BLaER1 treated with 17β-estradiol and CSF1 and Interleukin-3, amounts not matched to agents 10 nM and 100 nM (cell line): ENCODE results near the gene RARS1.

Experiments used
- H3K27ac ChIP-seq, 11 experiments: shearing (Covaris generic); formaldehyde crosslinking; 2 replicates each; pipeline ENCODE4 v1.8.1; 2022
- H3K27me3 ChIP-seq, 11 experiments: shearing (Covaris generic); formaldehyde crosslinking; 2 replicates each; pipeline ENCODE4 v1.8.1; 2022
- H3K36me3 ChIP-seq, 11 experiments: shearing (Covaris generic); formaldehyde crosslinking; 2 replicates each; pipeline ENCODE4 v1.8.1; 2022
- H3K4me1 ChIP-seq, 10 experiments: shearing (Covaris generic); formaldehyde crosslinking; 2 replicates each; pipeline ENCODE4 v1.8.1; 2022
- H3K4me2 ChIP-seq, 11 experiments: shearing (Covaris generic); formaldehyde crosslinking; 2 replicates each; pipeline ENCODE4 v1.8.1; 2022
- H3K4me3 ChIP-seq, 10 experiments: shearing (Covaris generic); formaldehyde crosslinking; 2 replicates each; pipeline ENCODE4 v1.8.1; 2022
- H3K9ac ChIP-seq, 11 experiments: shearing (Covaris generic); formaldehyde crosslinking; 2 replicates each; pipeline ENCODE4 v1.8.1; 2022
- H3K9me3 ChIP-seq, 11 experiments: shearing (Covaris generic); formaldehyde crosslinking; replicated peaks in 1 of 11; 2 replicates each; pipeline ENCODE4 v1.8.1; 2022
- H4K20me1 ChIP-seq, 11 experiments: shearing (Covaris generic); formaldehyde crosslinking; 2 replicates each; pipeline ENCODE4 v1.8.1; 2022
- Cebpa-rat ChIP-seq, 11 experiments: shearing (Covaris generic); IDR thresholded peaks; 2 replicates each; pipeline ENCODE4 v1.8.1; 2022

The RARS1 gene

GRCh38 chr5:168563959-168564358, 77.7 kb downstream of the RARS1 start:
- no peaks in the 10 kb centered on the region for H3K27me3 ChIP-seq
- H3K4me1 ChIP-seq = no peaks in the 10 kb centered on the region
- no peak overlapping the region for H3K27ac ChIP-seq
- H3K4me3 ChIP-seq = no peak overlapping the region
- peaks cover 46 to 94% (median 77%) of the 10 kb centered on the region in 11 experiments; a peak in 21 of 22 replicates for H4K20me1 ChIP-seq
- no peak for TF ChIP-seq Cebpa-rat (IDR thresholded peaks at IDR 0.05)
- H3K4me2 ChIP-seq = no peak overlapping the region
- H3K9ac ChIP-seq = no peak overlapping the region
- H3K9me3 ChIP-seq = no peaks in the 10 kb centered on the region
- peaks cover 92 to 100% (median 95%) of the 10 kb centered on the region in 11 experiments for H3K36me3 ChIP-seq

GRCh38 chr5:168568738-168569137, 82.5 kb downstream of the RARS1 start:
- H4K20me1 ChIP-seq = peaks cover 67 to 96% (median 89%) of the 10 kb centered on the region in 11 experiments; a peak in 21 of 22 replicates
- peaks cover 50 to 91% (median 77%) of the 10 kb centered on the region in 11 experiments for H3K36me3 ChIP-seq
- no peak overlapping the region for H3K4me2 ChIP-seq

More at GRCh38 chr5:168568738-168569137, 82.5 kb downstream of the RARS1 start:
- H3K9ac ChIP-seq = no peak overlapping the region
- H3K4me3 ChIP-seq = no peak overlapping the region
- H3K9me3 ChIP-seq = peaks cover 0 to 5% (median 0%) of the 10 kb centered on the region in 11 experiments; a peak in 5 of 22 replicates
- peaks cover 0 to 4% (median 0%) of the 10 kb centered on the region in 10 experiments; a peak in 1 of 20 replicates for H3K4me1 ChIP-seq
- no peaks in the 10 kb centered on the region for H3K27me3 ChIP-seq
- H3K27ac ChIP-seq = no peak overlapping the region
- no peak for TF ChIP-seq Cebpa-rat (IDR thresholded peaks at IDR 0.05)
